Stimulated activated CD8-positive, alpha-beta memory T cell treated with anti-CD3 and anti-CD28 coated beads, Interleukin-12 subunit alpha, Interleukin-12 subunit beta, amount 100 ng/mL, for 1 hour (primary cell): Measurements from ENCODE around the gene NAA80.

Experiments
- DNase-seq: peaks from one replicate; pipeline ENCODE4 v3.0.0-alpha.2; 2020; ENCODE audit warnings: low read depth

NAA80 gene, protein sequence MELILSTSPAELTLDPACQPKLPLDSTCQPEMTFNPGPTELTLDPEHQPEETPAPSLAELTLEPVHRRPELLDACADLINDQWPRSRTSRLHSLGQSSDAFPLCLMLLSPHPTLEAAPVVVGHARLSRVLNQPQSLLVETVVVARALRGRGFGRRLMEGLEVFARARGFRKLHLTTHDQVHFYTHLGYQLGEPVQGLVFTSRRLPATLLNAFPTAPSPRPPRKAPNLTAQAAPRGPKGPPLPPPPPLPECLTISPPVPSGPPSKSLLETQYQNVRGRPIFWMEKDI

DNA sequence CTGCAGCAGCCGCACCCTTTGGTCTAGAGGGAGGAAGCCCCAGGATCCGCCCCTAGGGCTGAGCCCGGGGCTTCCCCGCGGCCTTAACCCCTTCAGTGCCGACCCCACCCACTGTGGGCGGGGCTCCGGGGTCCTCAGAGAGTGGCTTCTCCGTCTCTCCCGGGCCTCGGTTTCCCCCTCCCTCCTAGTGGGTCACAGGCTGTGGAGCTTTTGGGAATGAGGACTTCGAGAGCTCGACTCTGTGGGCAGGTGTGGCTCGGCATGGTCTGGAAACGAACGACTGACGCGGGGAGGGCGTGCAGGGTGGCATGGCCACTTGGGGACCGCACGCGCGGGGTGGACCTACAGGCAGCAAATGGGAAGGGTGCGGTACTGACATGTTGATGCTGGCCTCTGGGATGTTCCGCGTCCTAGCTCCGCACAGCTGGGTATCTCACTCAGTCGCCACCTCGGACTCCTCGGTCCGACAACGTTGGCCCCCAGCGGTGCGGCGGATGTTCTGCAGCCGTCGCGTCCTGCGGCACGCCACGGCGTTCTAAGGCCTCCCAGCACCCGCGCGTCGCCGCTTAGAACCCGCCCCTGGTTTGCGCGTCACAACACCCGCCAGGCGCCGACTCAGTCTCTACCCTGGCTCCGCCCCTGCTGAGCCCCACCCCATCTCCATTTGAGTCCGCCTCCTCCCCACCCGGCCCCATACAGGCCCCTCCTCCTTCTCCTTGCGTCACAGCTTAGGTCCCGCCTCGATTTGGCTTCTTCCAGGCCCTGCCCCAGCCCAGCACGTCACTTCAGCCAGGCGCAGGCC is at the start of gene NAA80, which contains the start of gene HYAL3:
TSS of gene NAA80 (minus strand) at position 570 of the 802 bp plus-strand sequence. CDS start 1,942 bp downstream, outside the sequence.
TSS of gene HYAL3 (minus strand) at position 570 of the 802 bp plus-strand sequence. CDS start 3,803 bp downstream, outside the sequence.
- DNase-seq: peak; percentile 99

DNA sequence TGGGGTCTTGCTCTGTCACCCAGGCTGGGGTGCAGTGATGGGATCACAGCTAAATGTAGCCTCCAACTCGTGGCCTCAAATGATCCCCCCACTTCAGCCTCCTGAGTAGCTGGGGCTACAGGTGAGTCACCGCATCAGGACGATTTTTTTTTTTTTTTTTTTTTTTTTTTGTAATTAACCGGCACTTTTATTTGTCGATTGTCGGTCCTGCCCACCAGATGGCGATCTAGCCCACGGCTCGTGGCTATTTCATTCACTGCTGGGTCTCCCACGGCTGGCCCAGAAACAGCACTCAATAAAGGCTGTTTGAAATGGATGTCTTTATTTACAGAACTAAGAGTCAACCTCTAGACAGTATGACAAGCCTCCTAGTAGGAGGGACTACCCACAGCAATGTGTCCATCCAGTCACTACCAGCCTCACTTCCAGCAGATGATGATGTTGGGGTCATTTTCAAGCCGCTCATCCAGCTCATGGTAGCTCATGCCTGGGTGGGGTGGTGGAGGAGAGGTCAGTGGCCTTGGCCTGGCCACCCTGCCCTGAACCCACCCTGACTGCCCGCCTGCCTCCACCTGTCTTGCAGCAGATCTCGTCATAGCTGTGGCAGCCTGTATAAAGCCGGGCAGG is 48.1 kb upstream of the NAA80 start:
- DNase-seq: peak; percentile 60

DNA sequence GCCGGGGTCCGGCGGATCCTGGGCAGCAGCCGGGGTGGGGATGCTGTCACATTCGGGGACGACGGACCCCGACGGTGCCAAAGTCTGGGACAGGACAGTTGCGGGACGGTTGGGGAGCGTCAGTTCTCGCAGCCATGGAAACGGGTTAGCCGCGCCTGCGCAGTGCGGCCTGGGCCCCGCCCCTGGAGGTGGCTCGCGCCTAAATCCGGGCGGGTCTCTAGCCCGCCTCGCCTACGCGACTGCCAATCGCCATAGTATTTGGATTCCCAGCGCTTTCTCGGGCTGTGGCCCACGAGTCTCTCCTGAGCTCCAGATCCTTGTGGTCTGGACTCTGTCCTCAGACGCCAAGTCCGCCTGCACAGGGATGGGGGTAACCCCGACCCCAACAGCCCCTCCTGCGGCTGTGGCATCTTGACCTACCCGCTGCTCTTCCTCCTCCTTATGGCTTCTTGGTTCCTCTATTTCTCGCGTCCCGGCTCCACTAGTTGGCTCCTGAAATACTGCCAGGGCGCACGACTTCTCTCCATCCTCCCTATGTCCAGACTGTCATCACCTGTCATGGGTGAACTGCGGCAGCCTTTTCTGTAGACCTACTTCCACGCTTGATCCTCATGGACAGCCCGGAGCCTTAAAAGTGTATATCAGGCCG is 46.5 kb upstream of the NAA80 start, which contains the start of gene ZMYND10:
TSS of gene ZMYND10 (minus strand) at position 147 of the 649 bp plus-strand sequence. CDS start 153 bp downstream, outside the sequence.
- DNase-seq: peak; percentile 56

DNA sequence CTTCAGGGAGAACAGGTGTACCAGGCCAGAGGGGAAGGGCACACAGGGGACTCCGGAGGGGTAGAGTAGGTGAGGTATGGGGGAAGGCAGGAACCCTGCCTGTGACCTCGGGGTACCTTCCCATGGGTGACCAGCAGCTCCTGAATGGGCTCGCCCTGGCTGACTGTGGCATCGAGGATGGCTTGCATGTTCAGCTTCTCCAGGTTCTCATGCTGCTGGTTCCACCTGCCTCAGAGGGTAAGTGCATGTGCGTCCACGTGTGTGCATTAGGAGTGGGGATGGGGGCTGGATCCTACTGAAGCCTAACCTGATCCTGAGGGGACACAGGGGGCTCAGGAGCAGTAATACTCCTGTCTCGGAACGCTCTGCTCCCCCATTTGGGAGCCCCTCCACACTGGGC is 45.8 kb upstream of the NAA80 start:
- no peak for DNase-seq

DNA sequence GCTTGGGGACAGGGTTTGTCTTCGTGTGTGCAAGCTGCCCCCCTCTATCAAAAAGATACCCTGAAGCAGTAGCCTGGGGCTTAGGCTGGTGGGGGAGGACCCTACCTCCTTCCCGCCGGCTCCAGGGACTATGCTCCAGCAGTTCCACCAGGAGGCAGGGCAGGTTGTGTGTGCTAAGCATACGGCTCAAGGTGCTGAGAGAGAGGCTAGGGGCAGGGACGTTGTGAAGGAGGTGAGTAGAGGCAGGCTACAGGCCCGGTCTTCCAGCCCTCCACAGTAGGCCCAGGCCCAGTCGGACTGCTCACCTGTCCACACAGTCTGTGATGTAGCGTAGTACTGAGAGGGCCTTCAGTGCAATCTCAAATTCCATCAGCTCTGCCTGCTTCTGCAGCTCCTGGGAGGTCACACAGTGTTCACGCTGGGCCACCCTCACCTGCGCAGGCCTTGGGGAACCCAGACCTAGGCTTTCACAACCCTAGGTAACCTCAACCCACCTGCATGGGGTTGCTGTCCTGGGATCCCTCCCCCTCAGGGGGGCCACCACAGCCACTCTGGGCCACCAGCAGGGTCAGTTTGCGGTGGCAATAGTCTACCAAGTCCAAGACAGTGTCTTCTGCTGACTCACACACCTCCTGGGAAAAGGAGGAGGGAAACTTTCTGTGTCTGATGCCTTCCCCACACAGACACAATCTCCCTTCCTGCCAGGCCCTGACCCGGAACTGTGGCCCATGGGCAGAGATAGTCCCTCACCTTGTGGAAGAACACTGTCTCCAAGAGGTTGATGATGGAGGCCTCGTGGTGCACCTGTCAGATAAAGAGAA is 43.8 kb upstream of the NAA80 start:
- DNase-seq: no peak

DNA sequence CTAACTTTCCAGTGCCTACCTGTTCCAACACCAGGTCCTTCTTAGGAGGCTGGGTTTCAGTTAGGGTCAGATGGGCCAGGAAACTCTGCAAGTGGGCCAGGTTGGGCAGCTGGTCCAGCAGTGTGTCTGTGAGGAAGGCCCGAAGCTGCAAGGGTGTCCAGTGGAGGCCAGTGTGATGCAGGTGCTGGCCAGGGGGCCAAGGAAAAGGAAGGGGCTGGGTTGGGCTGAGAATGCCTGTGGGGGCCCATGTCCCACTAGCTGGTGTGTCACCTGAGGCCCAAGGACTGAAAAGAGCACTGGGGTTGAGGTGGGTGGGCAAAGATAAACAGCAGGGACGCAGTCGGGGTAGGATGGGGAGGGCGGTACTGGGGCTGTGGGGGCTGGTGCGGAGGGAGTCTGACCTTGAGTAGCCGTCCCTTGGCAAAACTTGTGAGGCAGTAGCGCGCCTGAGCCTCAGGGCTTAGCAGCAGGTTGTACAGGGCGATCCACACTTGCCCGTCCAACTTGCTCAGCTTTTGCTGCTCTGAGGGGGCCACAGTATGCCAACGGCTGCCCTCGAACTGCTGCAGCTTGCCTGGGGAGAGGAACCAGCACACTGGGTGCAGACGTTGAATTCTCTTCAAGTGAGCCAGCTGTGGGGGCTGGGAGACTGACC is 42.9 kb upstream of the NAA80 start:
- DNase-seq: no peak

DNA sequence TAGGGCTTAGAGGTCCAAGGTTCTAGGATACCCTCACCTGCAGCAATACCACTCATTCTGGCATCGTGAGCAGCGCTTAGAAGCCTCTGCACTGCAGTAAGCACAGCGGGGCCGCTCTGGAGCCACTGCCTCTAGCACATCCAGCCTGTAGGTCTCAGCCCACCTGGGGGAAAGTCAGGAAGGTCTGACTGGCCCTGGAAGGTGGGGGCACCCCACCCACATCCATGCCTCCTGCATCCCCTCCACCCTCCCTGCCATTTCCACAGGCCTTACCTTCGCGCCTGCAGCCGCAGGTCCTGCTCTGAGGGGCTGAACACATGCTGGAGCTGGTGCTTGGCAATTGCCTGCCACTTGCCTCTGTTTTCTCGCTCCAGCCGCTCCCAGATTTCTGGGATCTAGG is 42.3 kb upstream of the NAA80 start:
- no peak for DNase-seq

DNA sequence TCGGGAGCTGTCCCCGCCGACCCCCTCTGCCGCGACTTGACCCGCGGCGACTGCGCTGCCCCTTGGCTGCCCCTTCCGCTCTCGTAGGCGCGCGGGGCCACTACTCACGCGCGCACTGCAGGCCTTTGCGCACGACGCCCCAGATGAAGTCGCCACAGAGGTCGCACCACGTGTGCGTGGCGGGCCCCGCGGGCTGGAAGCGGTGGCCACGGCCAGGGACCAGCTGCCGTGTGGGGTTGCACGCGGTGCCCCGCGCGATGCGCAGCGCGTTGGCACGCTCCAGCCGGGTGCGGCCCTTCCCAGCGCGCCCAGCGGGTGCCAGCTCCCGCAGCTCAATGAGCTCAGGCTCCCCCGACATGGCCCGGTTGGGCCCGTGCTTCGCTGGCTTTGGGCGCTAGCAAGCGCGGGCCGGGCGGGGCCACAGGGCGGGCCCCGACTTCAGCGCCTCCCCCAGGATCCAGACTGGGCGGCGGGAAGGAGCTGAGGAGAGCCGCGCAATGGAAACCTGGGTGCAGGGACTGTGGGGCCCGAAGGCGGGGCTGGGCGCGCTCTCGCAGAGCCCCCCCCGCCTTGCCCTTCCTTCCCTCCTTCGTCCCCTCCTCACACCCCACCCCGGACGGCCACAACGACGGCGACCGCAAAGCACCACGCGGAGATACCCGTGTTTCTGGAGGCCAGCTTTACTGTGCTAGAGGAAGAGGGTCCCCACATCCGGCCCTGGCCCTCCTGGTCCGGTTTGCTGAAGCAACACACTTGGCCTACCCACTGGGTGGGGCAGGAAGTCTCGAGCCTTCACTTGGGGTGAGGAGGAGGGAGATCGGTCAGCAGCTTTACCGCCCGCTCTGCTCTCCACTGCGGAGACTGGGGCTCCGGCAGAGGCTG is 41.5 kb upstream of the NAA80 start, which contains the start of gene RASSF1:
TSS of gene RASSF1 (minus strand) at position 389 of the 882 bp plus-strand sequence. CDS start at position 358, 31 bp downstream.
- no peak for DNase-seq

DNA sequence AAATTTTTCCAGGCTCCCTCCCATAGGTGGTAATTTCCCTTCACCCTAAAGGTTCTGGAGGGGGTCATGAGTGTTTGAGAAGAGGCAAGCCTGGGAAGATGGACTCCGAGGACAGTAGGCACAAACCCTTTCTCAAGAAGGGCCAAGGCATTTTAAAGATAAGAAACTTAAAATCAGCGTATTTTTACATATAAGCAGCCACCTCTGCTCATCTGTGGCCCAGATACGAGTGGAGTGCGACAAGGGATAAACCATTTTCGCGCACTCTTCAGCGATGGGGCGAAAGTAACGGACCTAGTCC is 40.9 kb upstream of the NAA80 start:
- DNase-seq: no peak

DNA sequence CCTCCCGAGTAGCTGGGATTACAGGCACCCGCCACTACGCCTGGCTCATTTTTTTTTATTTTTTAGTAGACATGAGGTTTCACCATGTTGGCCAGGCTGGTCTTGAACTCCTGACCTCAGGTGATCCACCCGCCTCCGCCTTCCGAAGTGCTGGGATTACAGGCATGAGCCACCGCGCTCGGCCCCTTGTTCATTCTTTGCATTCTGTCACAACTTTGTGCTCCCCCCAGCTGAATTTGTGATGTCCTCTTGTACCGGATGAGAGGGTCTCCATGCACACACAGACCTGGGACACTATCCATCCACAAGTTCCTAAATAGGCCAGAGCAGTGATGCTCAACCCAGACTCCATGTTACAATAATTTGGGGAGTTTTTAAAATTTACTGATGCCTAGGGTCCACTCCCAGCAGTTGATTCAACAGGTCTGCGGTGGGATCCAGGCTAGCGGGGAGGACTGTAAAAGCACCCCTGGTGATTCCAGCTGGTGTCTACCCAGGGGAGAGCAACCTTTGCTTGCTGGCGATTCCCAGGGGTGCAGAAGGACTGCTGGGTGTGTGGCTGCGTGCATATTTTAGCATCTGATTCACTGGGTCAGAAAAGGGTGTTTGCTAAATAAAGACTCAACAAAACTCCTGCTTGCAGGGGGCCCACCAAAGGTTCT is 40.4 kb upstream of the NAA80 start:
- DNase-seq: no peak

DNA sequence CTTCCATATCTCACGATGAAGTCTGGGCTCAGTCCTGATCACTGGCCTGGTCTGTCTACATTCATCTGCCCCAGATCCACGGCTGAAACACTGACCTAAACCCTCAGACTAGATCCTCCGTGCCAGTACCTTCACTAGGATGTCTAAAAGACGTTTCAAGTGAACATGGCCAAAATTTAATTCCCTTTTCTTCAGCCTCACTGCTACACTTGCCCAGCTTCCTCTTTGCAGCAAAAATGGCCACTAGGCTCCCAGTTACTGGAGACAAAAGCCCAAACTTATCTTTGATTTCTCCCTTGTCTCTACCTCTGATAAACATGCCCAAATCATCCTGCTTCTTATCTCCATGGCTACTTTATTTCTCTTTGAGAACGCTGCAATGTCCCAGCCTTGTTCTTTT is 39.8 kb upstream of the NAA80 start:
- no peak for DNase-seq

DNA sequence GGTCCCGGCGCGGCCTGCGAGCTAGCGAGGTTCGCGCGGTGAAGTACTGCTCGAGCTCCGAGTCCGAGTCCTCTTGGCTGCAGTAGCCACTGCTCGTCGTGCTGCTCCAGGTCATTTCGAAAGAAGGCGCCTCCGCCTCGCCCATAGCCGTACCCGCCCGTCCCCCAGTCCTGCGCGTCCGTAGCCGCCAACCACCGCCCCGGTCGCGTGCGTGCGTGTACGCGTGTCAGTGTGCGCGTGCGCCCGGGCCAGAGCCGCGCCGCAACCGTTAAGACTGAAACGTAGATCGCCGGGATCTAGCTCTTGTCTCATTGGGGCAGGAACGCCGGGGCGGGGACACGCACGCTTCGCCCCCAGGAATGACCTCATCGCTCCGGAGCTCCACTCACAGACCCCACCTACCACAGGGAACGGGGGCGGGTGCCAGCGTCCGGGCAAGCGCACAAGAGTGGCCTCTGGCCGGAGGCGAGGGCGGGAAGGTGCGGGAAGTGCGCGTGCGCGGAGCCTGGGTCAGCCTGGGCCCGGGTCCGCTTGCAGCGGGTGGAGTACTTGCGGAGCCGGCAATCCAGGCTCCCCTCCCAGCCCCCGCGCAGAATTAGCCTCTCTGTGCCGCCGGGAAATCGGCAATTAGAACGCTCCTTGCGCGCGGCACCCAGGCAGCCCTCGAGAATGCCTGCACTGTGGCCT is 38.1 kb upstream of the NAA80 start:
- peak; percentile 82 for DNase-seq

DNA sequence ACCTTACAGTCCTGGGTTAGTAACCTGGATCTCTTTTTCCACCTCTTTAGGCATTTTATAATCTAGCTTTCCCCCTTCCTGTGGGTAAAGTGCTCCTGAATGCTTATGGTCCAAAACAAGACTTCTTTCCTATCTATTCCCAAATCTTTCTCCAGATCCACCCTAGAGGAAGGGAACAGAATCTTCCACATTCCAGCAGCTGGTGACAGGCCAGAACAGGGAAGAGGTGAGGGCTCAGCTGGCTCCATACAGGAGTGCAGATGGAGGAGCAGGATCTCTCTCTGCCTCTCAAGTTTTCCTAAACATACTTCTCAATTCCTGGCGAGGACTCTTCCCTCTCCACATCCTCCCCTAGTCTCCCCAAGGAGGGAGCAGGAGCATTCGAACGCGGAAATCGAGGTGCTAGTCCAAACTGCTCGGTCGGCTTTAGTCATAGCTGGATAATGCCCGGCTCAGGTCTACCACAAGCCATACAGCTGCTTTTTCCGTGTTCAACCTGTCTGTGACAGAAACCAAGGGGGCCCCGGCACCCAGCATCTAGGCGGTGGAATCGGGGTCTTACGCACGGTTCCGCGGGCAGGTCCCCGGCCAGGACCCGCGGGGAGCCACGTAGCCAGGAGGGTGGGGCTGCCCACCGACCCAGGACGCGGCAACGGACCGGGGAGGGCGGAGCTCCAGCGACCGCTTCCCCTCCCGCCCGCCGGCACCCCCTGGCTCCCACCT is 37.4 kb upstream of the NAA80 start:
- DNase-seq: no peak

DNA sequence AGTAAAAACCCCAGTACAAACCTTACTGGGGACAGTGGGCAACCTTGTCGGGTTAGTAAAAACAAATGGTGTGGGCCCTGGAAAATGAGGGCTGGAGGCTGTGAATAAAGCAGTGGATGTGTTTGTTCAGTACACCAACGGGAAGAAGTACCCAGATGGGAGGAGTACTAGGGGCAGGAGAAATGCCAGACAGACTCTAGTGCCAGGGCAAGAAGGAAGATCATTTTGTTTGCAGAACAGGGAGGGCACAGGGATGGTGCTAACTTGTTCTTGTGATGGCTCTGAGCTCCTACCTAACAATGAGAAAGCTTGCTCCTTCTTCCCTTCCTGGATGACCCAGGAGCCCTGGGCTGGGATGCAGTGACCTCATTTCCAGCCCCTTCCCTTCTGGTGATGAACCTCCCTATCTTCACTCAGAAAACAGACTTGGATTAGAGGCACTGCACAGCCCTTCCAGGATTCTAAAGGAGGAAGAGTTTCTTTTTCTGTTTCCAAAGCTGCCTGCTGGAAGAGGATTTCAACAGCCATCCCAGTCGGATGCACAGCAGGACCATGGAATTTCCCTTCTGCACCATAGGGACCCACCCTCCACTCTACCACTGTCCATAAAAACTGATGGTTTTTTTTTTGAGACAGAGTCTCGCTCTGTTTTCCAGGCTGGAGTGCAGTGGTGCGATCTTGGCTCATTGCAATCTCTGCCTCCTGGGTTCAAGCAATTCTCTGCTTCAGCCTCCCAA is 35.3 kb upstream of the NAA80 start:
- no peak for DNase-seq

DNA sequence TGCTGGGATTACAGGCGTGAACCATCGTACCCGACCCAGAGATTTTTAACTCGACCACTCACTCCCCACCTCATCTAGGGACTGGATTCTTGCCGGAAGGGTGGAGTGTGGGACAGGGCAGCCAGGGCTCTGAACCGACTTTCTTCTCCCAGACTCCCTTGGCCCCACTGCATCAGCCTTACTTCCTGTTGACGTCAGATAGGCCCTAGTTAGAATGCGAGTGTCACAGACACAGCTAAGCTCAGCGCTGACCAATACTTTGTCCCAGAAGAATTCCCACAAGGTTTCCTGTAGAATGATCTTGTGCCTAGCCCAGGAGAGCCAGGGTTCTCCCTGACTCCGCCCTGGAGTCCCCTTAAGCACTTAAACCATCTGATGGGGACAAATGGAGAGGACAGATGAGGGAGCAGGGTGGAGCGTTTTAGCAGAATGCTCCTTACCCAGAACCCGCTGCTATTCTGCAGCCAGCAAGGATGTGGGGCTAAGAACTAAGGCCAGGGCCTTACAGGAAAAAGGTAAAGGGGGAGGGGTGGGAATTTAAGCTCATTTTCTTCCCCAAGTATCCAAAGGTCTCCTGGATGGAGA is 34.6 kb upstream of the NAA80 start:
- no peak for DNase-seq

DNA sequence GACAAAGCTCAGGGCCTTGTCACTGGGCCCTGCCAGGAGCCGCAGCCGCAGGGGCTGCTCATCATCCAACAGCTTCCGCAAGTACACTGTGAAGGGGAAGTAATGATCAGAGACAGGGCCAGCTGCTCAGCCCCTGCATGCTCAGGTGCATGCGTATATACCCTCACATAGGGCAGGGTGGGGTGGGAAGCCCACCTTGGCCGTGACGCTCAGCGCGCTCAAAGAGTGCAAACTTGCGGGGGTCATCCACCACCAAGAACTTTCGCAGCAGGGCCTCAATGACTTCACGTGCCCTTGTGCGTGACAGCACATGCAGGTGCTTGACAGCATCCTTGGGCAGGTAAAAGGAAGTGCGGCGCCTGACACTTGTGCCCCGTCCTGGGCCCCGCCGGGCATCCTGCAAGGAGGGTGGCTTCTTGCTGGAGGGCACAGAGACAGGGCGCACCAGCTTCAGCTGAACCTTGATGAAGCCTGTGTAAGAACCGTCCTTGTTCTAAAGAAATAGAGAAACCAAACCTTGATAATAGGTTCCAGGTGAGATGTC is 32.2 kb upstream of the NAA80 start:
- no peak for DNase-seq

DNA sequence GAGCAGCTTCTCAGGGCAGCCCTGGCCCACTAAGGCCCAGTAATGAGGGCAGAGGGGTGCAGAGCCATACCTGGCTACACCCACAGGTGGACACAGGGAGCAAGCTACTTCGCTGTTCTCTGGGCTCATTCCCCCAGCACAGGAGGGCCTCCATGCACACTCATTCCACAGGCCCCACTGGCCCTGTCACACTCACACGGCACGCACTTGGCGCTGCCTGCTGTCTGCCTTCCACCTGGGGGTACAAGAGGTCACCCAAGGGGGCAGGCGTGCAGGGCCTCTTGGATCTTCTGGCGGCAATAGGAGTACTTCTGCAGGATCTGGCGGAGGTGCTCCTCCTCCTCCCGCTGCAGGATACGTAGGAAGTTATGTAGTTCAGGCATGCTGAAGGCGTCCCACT is 31.1 kb upstream of the NAA80 start:
- no peak for DNase-seq
